SU-DHL-6 (cell line): ENCODE data around the gene CBLN1.

ENCODE experiments used
- H2AFZ ChIP-seq: fragments of 200-600 bp; sonication (generic); 2 replicates; pipeline ENCODE4 v1.6.1; 2014; ENCODE audit warnings: low read depth, mild to moderate bottlenecking, moderate library complexity, mixed read lengths, antibody characterized with exemption, low read length; ENCODE audit not compliant: severe bottlenecking
- H3F3A ChIP-seq: fragments of 200-600 bp; shearing (Covaris generic); 2 replicates; pipeline ENCODE4 v1.6.0; 2016; ENCODE audit warnings: antibody characterized with exemption, mild to moderate bottlenecking; ENCODE audit not compliant: insufficient read depth
- H3K27ac ChIP-seq: fragments of 200-600 bp; sonication (generic); 2 replicates; pipeline ENCODE4 v1.5.1; 2016; ENCODE audit warnings: low read depth, mild to moderate bottlenecking, low read length, moderate library complexity, mixed read lengths
- H3K27me3 ChIP-seq: fragments of 200-600 bp; sonication (generic), shearing (Covaris generic); 2 replicates; pipeline ENCODE4 v1.6.0; 2014; ENCODE audit warnings: mild to moderate bottlenecking, low read length
- H3K36me3 ChIP-seq: fragments of 200-600 bp; sonication (generic); 2 replicates; pipeline ENCODE4 v1.6.1; 2014; ENCODE audit warnings: mild to moderate bottlenecking, low read length, mixed read lengths
- H3K4me2 ChIP-seq: fragments of 300-600, 200-600 bp; shearing (Covaris generic), sonication (generic); 2 replicates; pipeline ENCODE4 v1.6.0; 2014; ENCODE audit warnings: low read length, low read depth, mild to moderate bottlenecking; ENCODE audit not compliant: poor library complexity, severe bottlenecking
- H3K4me3 ChIP-seq: fragments of 200-600 bp; sonication (generic); 2 replicates; pipeline ENCODE4 v1.5.1; 2014; ENCODE audit warnings: antibody characterized with exemption, low read length, mild to moderate bottlenecking, mixed read lengths; ENCODE audit not compliant: insufficient read depth, poor library complexity, severe bottlenecking
- H3K79me2 ChIP-seq: fragments of 200-600 bp; sonication (generic); 2 replicates; pipeline ENCODE4 v1.6.1; 2014; ENCODE audit warnings: mild to moderate bottlenecking, low read length, moderate library complexity; ENCODE audit not compliant: insufficient read depth
- H3K9ac ChIP-seq: fragments of 200-600 bp; sonication (generic); 2 replicates; pipeline ENCODE4 v1.7.0; 2014; ENCODE audit warnings: mild to moderate bottlenecking, low read length
- H3K9me2 ChIP-seq: fragments of 200-600 bp; sonication (generic); replicated peaks from 2 replicates; pipeline ENCODE4 v1.6.1; 2014; ENCODE audit warnings: low read length; ENCODE audit not compliant: insufficient read depth
- H3K9me3 ChIP-seq: fragments of 200-600 bp; sonication (generic); 2 replicates; pipeline ENCODE4 v1.6.1; 2014; ENCODE audit warnings: low read length, mixed read lengths; ENCODE audit not compliant: insufficient read depth
- H4K20me1 ChIP-seq: fragments of 200-600 bp; sonication (generic); 2 replicates; pipeline ENCODE4 v1.6.1; 2014; ENCODE audit warnings: low read depth, mild to moderate bottlenecking, antibody characterized with exemption, low read length, moderate library complexity, mixed read lengths
- EZH2phosphoT487 ChIP-seq: fragments of 200-600 bp; sonication (generic), shearing (Covaris generic); conservative IDR thresholded peaks from 2 replicates; pipeline ENCODE4 v1.6.1; 2018; ENCODE audit warnings: mild to moderate bottlenecking, antibody characterized with exemption, low read length, moderate library complexity, mixed read lengths
- TF ChIP-seq, protein P1 (sequence below): fragments of 200-600 bp; sonication (generic); IDR thresholded peaks from one replicate; pipeline ENCODE4 v1.5.1; 2017; ENCODE audit warnings: antibody characterized with exemption, mild to moderate bottlenecking, low read length, moderate library complexity; ENCODE audit not compliant: insufficient read depth, poor library complexity, severe bottlenecking

Gene CBLN1

DNA sequence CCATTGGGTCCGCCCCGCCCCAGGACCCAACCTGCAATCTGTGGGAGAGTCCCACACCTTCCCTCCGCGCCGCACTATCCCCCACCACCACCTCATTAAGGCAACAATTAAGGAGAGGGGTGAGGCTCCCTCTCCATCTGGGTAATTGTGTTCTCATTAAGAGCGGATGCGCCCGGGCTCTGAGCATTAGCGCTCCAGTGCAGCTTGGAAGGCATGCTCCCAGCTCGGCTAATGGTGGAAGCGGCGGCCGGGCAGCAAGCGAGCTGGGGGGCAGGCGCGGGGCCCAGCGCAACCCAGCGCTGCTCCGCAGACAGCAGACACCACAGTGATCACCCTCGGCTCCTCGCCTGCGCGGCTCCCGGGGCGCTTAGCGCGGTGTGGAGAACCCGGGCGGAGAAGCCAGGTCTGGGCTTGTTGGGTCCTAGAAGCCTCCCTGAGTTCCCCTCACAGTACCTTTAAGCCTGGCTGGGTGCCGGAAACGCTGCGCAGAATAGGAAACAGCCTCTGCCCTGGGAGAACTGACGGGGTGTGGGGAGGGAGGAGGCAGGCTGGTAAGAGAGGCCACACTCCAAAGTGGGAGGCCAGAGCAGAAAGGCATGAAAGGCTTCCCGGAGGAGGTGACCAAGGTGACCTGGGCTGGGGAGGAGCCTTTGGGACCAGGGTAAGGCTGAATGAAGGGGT, 6.4 kb downstream of the CBLN1 start:
- Histone ChIP-seq H3K9me3 (no peaks in the 10 kb centered on the region), H3K9ac (no peak overlapping the region), H3K27me3 (no peaks in the 10 kb centered on the region), H3K4me2 (no peak overlapping the region), H3F3A (no peaks in the 10 kb centered on the region), H2AFZ (no peak overlapping the region), H3K79me2 (no peaks in the 10 kb centered on the region), H4K20me1 (no peaks in the 10 kb centered on the region), H3K9me2 (no peaks in the 10 kb centered on the region), H3K4me3 (no peak overlapping the region), H3K36me3 (no peaks in the 10 kb centered on the region), H3K27ac (no peak overlapping the region)
- TF ChIP-seq EZH2phosphoT487: no peak
- TF ChIP-seq, protein P1, sequence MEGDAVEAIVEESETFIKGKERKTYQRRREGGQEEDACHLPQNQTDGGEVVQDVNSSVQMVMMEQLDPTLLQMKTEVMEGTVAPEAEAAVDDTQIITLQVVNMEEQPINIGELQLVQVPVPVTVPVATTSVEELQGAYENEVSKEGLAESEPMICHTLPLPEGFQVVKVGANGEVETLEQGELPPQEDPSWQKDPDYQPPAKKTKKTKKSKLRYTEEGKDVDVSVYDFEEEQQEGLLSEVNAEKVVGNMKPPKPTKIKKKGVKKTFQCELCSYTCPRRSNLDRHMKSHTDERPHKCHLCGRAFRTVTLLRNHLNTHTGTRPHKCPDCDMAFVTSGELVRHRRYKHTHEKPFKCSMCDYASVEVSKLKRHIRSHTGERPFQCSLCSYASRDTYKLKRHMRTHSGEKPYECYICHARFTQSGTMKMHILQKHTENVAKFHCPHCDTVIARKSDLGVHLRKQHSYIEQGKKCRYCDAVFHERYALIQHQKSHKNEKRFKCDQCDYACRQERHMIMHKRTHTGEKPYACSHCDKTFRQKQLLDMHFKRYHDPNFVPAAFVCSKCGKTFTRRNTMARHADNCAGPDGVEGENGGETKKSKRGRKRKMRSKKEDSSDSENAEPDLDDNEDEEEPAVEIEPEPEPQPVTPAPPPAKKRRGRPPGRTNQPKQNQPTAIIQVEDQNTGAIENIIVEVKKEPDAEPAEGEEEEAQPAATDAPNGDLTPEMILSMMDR: no peak

DNA sequence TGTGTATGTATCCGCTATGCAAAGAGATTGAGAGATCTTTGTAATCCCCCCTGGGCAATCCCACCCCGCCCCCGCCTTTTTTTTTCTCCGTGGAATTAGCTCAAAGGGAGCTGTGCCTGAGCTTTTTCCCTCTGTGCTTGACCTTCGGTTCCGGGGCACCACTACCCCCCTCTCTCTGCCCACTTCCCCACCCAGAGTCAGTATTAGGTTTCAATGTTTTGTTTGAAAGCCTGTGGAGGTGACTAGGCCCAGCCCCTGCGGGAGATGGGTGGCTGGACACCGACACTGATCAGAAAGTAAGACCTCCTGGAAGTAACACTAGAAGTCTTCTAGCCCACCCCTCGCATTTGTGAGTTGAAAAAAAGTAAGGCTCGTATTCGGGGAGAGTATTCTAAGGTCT, 7.0 kb downstream of the CBLN1 start:
- Histone ChIP-seq H3K27me3 (no peaks in the 10 kb centered on the region), H3K4me3 (no peak overlapping the region), H3K36me3 (no peaks in the 10 kb centered on the region), H3K9me3 (no peaks in the 10 kb centered on the region), H3K79me2 (no peaks in the 10 kb centered on the region), H3K27ac (no peak overlapping the region), H4K20me1 (no peaks in the 10 kb centered on the region), H3K9ac (no peak overlapping the region), H3K4me2 (no peak overlapping the region), H3K9me2 (no peaks in the 10 kb centered on the region), H3F3A (no peaks in the 10 kb centered on the region), H2AFZ (no peak overlapping the region)
- TF ChIP-seq, protein P1: no peak
- TF ChIP-seq EZH2phosphoT487: no peak

DNA sequence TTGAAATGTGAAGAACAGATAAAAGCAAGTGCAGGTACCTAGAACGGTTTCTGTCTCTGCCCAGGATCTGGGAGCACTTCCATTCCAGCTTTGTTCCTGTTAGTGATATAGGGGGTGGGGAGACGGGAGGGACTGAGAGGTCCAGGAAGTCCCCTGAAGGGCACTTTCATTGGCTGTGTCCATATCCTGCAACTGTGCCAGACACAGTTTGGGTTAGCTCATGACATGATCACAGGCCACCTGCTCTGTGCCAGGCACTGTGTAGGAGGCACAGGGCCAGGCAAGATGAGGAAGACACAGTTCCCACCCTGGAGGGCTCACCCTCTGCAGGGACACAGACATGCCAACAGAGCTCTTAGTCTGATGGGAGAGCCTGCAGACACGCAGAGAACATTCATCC, 7.9 kb downstream of the CBLN1 start:
- Histone ChIP-seq H3K9me3 (no peaks in the 10 kb centered on the region), H3K9ac (no peak overlapping the region), H3K27ac (no peak overlapping the region), H3F3A (no peaks in the 10 kb centered on the region), H3K9me2 (no peaks in the 10 kb centered on the region), H3K79me2 (no peaks in the 10 kb centered on the region), H3K4me2 (no peak overlapping the region), H2AFZ (no peak overlapping the region), H4K20me1 (no peaks in the 10 kb centered on the region), H3K27me3 (no peaks in the 10 kb centered on the region), H3K4me3 (no peak overlapping the region), H3K36me3 (no peaks in the 10 kb centered on the region)
- no peak for TF ChIP-seq EZH2phosphoT487
- TF ChIP-seq, protein P1: no peak
